GM19452 (cell line): ENCODE results near the gene KLF13.
A peak's percentile ranks its signal among the peaks of the same experiment; 100 is the strongest.
"Not testable (repeated sequence)": the region's sequence is repeated elsewhere in the genome, so short reads cannot be mapped to it uniquely, and the experiment has no call there.

Source experiments
- ATAC-seq: cut with Tn5 transposase; IDR thresholded peaks from one replicate; pipeline ENCODE4 v1.9.1; 2021; ENCODE audit not compliant: unreplicated experiment

KLF13 gene

DNA sequence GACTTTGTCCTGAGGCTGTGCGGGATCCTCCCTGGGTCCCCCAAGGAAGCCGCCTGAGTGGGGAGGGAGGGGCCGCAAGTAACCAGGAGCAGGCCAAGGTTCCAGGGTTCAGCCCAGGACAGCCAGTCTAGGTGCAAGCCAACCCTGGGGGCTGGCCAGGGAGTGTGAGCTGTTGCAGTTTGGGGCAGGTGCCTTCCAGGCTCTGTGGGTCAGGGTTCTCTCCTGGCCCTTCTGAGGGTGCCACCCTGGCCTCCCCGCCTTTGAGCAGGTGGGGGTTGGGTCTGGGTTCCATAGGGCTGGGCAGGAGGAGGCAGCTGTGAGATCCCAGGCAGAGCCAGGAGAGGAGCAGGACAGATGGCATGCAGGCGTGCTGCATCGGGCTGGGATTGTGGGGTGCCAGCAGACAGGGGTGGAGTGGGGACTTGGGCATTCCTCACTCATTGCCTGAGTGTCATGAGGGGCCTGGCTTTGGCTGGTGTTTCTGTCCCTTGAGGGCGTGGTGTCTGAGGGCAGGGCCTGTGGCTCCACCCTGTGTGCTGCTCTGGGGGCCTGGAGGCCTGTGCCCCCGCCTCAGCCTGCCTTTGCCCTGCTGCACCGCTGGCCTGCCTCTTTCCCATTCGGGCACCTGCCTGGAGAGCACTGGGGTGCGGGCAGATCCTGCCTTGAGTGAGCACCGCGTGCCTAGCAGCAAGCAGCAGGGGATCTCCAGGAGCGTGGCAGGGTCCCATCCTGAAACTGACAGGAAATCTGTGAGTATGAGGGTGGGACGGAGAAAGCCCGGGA is 18.4 kb downstream of the KLF13 start:
- peak; percentile 30 for ATAC-seq

DNA sequence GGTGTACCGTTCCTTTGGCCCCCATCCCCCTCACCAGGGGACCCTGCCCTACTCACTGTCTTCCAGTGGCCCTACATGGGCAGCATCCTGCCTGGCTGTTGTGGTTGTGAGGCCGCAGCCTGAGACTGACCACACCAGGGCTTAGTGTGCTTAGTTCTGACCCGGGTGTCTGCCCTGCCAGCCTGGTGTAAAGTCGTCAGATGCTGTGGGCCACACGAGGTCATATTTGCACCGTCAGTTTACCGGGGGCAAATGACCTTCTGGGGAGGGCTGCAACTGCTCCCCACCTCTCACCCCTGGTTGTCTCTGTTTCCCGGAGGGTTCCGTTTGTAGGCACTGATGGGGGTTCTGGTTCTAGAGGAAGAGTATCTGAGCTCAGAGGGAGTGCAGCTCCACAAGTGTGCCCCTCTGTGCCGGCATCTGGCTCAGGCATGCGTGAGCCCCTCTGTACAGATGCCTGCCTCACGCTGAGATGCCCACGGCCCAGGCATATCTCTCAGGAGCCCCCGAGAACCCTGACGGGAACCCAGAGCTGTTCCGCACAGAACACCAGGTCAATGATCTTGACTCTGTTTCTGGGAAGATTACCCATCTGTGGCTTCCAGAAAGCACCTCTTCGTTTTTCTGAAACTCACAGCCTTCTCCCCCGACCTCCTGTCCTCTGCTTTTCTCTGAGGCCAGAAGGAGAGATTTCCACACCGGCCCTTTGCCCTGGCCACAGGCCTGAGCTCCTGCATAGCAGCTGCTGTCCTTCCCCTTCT is 19.2 kb downstream of the KLF13 start:
- ATAC-seq = peak; percentile 36

- peak; percentile 39 for ATAC-seq
Observed at GRCh38 chr15:31346367-31347066, 19.9 kb downstream of the KLF13 start.

- ATAC-seq = no peak
Observed at GRCh38 chr15:31347067-31347975, 20.7 kb downstream of the KLF13 start.

DNA sequence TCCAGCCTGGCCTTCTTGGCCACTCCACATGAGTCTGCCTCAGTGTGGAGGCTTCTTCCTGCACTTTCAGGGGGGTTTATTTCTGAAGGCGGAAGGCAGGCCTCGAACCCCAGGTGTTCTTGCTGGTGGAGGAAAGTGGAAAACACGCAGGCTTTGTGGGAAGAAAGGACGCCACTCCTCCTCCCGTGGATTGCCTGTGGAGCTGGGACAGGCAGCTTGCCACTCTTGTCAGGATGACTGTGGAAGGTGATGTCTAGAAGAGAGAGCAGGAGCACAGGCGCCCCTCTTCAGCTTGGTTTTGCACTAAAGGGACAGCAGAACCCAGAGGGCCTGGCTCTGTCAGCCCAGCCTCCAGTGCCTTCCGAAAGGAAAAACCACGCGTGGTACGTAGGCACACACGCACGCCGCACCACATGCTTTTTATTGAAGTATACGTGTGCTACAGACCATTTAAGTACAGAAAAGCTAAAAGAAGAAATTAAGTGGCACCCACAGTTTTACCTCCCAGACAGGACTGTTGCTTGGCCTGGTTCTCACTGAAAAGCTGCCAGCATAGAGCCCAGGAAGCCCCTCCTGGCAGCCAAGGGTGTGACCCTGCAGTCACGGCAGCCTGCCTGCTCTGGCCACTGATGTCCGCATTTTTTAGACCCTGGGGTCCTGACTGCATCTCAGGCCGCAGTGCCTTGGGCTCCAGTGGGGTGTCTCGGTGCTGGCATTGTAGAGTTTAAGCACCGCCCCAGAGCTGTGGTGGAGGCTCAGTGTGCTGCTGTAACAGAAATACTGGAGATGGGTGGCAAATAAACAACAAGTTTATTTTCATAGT is 21.6 kb downstream of the KLF13 start:
- no peak for ATAC-seq

DNA sequence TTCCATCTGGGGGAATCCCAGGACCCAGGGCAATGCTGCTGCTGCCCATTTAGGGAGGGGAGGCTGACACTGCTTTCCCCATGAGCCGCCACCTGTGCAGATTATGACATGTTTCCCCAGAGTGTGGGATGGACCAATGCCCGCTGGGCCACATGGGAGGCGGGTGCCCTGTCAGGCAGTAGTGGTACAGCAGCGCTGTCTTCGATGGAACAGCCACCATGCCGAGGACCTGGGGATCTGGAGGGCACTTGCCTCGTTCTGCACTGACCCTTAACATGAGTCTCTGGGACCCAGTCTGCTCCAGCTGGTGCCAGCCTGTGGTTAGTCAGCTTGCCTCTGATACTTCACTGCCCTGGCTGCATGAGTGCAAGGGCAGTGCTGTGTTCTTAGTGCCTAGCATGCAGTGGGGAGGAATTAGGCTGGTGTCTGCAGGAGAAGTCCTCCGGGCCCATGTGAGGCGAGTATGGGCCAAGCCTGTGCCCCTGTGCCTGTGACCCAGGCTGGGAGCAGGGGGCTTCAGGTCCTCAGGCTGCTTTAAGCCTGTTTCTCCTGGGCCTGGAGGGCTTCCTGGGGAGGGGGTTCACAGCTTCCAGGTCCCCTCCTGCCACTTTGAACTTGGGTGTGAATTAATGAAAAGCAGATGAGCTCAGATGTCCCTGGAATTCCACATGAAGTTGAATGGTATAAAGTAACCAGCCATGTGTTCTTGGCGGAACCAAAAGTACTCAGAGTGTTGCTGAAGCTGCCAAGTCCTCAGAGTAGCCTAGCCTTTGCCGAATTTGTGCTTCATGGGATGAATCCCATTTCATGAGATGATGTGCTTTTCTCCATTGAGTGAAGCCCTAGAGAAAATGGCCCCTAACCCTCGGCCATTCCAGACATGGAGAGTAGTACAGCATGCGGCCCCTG is 22.9 kb downstream of the KLF13 start:
- ATAC-seq = no peak

GRCh38 chr15:31350771-31351170 is 24.1 kb downstream of the KLF13 start:
- ATAC-seq = no peak

DNA sequence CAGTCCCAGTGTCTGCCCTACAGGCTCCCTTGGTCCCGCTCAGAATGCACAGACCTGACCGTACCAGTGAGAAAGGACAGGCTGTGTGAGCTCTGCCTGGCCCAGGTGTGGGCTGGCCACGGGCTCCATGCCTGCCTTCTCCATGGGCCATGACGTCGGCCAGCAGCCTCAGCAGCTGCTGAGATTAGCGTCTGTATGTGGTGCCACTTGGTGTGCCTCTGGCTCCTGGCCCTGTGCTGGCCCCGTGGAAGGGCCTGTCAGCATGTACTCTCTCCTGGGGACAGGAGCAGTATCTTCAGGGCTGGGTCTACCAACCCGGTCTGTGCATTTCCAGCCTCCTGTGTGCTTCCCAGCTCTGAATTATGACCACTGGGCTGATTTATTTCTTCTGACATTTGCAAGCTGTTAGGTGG is 25.7 kb downstream of the KLF13 start:
- no peak for ATAC-seq

DNA sequence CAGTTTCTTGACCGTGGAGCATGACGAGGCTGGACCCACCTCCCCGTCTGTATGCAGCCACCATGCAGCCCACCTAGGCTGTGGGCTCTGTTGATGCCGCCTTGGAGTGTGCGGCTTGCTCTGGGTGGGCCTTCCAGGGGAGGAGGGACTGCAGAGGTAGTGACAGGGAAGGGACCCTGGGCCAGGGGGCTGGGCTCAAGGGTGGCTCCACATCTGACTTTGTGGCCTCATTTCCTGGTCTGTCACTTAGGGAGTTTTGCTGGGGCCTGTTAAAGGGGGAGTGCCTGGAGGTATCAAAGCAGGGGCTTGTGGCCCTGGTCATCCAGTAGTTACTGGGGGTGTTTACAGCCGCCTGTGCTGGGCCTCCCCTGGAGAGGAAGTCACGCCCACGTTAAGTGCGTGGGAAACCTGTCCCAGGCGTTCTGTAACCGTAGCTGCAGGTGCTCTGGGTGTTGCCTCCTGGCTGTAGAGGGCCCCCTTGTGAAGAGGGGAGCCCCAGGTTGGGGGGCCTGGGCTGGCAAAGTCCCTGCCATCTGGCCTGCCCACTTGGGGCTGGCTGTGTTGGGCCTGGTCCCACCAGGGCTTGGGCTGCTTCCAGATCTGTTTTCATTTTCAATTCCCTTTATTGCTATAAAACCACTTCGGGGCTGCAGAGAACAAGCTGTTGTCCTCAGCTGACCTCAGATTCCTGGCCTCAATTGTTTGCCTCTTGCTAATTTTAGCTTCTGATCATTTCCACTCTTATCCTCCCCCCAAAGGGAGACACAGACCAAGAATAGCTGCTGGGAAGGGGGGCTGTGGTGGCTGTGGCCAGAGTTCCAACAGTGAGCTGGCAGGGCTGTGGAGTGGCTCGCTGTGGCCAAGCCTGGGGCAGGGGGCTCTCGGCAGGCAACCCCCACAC is 26.5 kb downstream of the KLF13 start:
- ATAC-seq = peak; percentile 71

GRCh38 chr15:31353931-31354330 is 27.3 kb downstream of the KLF13 start:
- no peak for ATAC-seq

- ATAC-seq = not testable (repeated sequence)
Observed at GRCh38 chr15:31356097-31356496, 29.5 kb downstream of the KLF13 start.

- ATAC-seq = no peak
Observed at GRCh38 chr15:31357148-31357547, 30.5 kb downstream of the KLF13 start.

GRCh38 chr15:31358163-31358562 is 31.5 kb downstream of the KLF13 start:
- ATAC-seq = no peak

DNA sequence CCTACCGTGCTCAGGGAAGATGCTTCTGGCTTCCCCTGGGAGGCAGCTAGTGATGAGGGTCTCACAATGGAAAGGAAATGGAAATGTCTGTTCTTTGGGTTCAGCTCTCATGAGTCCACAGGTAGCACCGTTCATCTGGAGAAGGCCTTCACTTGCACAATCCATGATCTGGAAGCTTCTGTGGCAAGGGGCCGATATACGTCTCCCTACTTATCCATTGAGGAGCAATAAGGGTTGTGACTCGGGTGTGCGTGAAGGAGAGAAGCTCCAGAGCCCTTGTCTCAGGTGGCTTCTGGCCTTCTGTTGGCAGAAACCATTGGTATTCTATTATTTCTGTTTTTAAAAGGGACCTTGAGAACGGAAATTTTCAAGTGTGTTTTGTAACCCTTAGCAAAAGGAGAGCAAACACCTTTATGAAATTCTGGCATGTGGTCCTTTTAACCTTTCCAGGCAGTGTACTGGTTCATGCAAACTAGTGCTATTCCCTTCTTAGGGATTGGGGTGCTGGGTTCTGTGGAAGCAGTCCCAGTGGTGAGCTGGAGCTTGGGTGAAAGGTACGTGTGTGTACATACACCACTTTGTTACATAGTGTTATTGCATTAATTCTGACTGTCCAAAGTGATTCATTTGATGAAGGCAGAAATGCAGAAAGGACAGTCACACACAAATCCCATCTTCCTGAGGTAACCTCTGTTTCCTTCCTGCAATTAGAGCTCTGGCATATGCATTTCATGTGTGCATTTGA is 32.5 kb downstream of the KLF13 start:
- no peak for ATAC-seq

GRCh38 chr15:31359702-31360111 is 33.1 kb downstream of the KLF13 start:
- ATAC-seq = no peak

GRCh38 chr15:31360158-31360561 is 33.5 kb downstream of the KLF13 start:
- ATAC-seq = no peak
